ENCODE measurements around the gene ADARB2. TPM values are rescaled to one million over a fixed set of nuclear protein-coding genes. Genes with fewer than 3 reads are reported as not detected.

ADARB2 gene
- total and polyA plus RNA-seq, 8 donors, result 0.34 to 24.7 (median 3.2) TPM

DNA sequence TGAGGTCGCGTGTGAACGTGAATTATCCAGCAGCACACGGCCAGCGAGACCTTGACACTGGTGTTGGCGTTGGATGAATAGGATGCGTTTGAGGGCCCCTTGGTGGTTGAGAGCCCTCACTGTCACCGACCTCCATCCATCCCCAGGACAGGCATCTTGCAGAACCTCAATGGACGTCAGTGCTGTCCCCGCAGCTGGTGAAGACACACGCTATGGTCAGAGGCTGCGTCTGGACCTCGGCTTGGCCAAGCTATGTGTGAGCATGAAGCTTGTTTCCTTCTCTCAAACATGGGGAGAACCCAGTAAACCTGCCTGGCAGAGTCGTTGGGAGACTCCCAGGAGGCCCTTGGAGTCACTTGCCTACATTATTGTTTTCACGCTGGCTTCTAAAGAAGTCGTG lies 229.2 kb downstream of the ADARB2 start:
- FAIRE-seq (no peak), ATAC-seq (no peak), DNase-seq (no peak)
- intact Hi-C loops (cut with DNase I), result no loop called here
- WGBS, 2 donors, result 71 to 79% methylated on average over 16 of the region's 16 CpGs
- Histone ChIP-seq H3K27me3 (no peaks in the 10 kb centered on the region), H3K4me3 (no peak overlapping the region), H3K36me3 (no peaks in the 10 kb centered on the region), H3K9me3 (no peaks in the 10 kb centered on the region), H3K4me1 (no peaks in the 10 kb centered on the region), H3K27ac (no peak overlapping the region)
- no peak for TF ChIP-seq CTCF (IDR thresholded peaks at IDR 0.05)

GRCh38 chr10:1507436-1507835 lies 229.9 kb downstream of the ADARB2 start:
- intact Hi-C loops (cut with DNase I), result no loop called here
- no peak overlapping the region for H3K4me3 ChIP-seq
- no peaks in the 10 kb centered on the region for H3K27me3 ChIP-seq
- H3K4me1 ChIP-seq, result no peaks in the 10 kb centered on the region
- TF ChIP-seq CTCF (IDR thresholded peaks at IDR 0.05), result no peak
- DNase-seq (no peak), FAIRE-seq (no peak), ATAC-seq (no peak)
- H3K36me3 ChIP-seq, result no peaks in the 10 kb centered on the region
- WGBS, 2 donors, result 56 to 64% methylated on average over 15 of the region's 15 CpGs
- H3K9me3 ChIP-seq, result no peaks in the 10 kb centered on the region
- H3K27ac ChIP-seq, result no peak overlapping the region

GRCh38 chr10:1504940-1505339 lies 232.4 kb downstream of the ADARB2 start:
- FAIRE-seq, result no peak
- no peak for ATAC-seq
- intact Hi-C loops (cut with DNase I), result no loop called here
- Histone ChIP-seq H3K27ac (no peak overlapping the region), H3K4me3 (no peak overlapping the region), H3K36me3 (no peaks in the 10 kb centered on the region), H3K4me1 (no peaks in the 10 kb centered on the region), H3K9me3 (no peaks in the 10 kb centered on the region), H3K27me3 (no peaks in the 10 kb centered on the region)
- WGBS, 2 donors, result 81 to 87% methylated on average over 8 of the region's 8 CpGs
- no peak for DNase-seq
- TF ChIP-seq CTCF (IDR thresholded peaks at IDR 0.05), result no peak

GRCh38 chr10:1504286-1504685 lies 233.0 kb downstream of the ADARB2 start:
- WGBS, 2 donors, result 75 to 82% methylated on average over 15 of the region's 15 CpGs
- H3K27ac ChIP-seq, result no peak overlapping the region
- no peak for FAIRE-seq
- H3K4me1 ChIP-seq, result no peaks in the 10 kb centered on the region
- no peak for ATAC-seq
- H3K27me3 ChIP-seq, result no peaks in the 10 kb centered on the region
- DNase-seq, result no peak
- intact Hi-C loops (cut with DNase I), result no loop called here
- TF ChIP-seq CTCF (IDR thresholded peaks at IDR 0.05), result no peak
- no peak overlapping the region for H3K4me3 ChIP-seq
- no peaks in the 10 kb centered on the region for H3K36me3 ChIP-seq
- no peaks in the 10 kb centered on the region for H3K9me3 ChIP-seq

DNA sequence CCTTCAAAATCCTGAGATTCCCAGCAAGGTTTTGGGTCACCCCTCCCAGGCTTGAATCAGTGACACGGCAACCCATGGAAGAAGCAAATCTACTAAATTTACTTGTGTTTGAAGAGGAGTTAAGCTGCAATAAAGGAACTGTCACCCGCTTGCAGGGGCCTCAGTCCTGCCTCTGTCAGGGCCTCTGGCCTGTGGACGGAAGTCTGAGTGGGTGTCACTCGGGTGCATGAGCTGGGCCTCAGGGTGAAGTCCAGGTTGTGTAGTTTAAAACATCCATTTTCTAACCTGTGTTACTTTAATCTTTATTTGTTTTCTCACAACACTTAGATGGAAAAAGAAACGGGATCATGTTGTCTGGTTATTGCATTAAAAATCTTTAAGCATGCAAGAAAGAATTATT lies 234.9 kb downstream of the ADARB2 start:
- FAIRE-seq (no peak), DNase-seq (no peak), ATAC-seq (no peak)
- TF ChIP-seq CTCF (IDR thresholded peaks at IDR 0.05), result no peak
- intact Hi-C loops (cut with DNase I), result no loop called here
- H3K9me3 ChIP-seq, result no peaks in the 10 kb centered on the region
- H3K36me3 ChIP-seq, result no peaks in the 10 kb centered on the region
- no peaks in the 10 kb centered on the region for H3K4me1 ChIP-seq
- no peak overlapping the region for H3K27ac ChIP-seq
- WGBS, 2 donors, result 62 to 72% methylated on average over 5 of the region's 5 CpGs
- no peaks in the 10 kb centered on the region for H3K27me3 ChIP-seq
- H3K4me3 ChIP-seq, result no peak overlapping the region
